ENCODE data around the gene GRM4. TPM values are rescaled to one million over a fixed set of nuclear protein-coding genes. Genes with fewer than 3 reads are reported as not detected.
A peak's percentile ranks its signal among the peaks of the same experiment; 100 is the strongest.

GRM4 gene
- total RNA-seq, 1 experiment from 2014 or later: 4.9 TPM

DNA sequence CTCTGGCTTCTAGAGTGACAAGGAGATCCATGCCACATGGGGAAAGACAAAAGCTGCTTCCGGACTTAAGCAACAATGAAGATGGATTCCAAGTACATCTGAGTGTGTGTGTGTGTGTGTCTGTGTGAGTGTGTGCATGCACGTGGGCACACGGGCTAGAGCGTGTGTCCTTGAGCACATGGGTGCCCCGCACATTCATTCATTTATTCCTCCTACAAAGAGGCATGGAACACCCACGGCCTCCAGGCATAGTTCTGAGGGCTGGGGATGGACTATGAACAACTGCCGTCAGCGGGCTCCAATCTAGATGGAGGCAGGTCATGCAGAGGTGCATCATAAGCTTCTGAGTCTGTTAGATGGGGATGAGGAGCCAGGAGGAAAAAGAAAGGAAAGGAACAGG lies 49.1 kb downstream of the GRM4 start:
- no peak for DNase-seq (ENCODE audit: low spot score)
- in situ Hi-C loops (cut with HindIII; ENCODE audit: low sequenced_read_pairs): no loop called here

DNA sequence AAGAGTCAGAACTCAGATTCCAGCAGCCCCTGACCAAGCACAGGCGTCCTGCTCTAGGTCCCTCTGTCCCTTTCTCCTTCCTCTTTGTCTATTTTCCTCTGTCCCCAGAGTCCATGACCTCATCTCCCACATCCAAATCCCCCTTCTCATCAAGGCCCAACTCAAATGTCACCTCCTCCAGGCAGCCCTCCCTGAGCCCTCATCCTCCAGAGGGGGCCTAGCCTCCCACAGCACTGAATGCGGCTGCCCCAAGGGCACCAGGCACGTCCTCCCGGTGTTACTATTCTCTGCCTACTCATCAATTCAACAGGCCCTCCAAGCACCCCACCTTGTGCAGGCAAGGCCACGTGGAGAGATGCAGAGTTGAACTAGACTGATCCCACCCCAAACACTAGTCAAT lies 49.7 kb downstream of the GRM4 start:
- no peak for DNase-seq (ENCODE audit: low spot score)
- in situ Hi-C loops (cut with HindIII; ENCODE audit: low sequenced_read_pairs): no loop called here

DNA sequence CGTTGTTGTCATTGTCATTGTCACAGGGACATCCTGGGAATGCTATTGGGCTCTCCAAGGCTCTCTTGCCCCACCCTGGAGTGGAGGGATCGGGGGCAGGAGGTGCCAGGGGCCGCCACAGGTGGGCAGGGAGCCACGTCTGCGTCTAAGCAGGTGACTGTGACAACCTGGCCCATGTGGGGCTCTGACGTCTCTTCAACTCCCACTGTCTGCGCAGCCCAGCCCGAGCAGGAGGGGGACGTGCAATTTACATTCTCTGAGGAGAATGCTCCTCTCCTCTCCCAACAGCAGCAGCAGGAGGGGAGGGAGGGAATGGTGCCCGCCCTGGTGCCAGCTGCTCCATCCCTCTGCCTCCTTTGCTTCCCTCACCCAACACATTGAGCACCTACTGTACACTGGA lies 50.1 kb downstream of the GRM4 start:
- in situ Hi-C loops (cut with HindIII; ENCODE audit: low sequenced_read_pairs): no loop called here
- DNase-seq (ENCODE audit: low spot score): no peak

DNA sequence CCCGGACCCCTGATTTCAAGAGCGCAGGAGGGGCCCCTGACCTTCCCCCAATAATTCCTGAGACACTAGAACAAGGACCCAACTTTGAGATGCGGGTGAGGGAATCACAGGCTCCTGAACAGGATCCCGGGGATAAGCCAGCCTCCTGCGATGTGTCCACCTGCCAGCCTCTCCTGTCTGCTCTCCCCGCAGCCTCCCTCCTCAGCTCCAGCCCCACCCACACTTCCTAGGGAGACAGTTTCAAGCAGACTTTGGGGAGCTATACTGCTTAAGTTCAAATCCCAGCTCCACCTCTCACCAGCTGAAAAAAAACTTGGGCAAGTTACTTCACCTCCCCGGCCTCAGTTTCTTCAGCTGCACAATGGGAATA lies 50.8 kb downstream of the GRM4 start:
- peak; percentile 83 for DNase-seq (ENCODE audit: low spot score)
- in situ Hi-C loops (cut with HindIII; ENCODE audit: low sequenced_read_pairs): no loop called here

DNA sequence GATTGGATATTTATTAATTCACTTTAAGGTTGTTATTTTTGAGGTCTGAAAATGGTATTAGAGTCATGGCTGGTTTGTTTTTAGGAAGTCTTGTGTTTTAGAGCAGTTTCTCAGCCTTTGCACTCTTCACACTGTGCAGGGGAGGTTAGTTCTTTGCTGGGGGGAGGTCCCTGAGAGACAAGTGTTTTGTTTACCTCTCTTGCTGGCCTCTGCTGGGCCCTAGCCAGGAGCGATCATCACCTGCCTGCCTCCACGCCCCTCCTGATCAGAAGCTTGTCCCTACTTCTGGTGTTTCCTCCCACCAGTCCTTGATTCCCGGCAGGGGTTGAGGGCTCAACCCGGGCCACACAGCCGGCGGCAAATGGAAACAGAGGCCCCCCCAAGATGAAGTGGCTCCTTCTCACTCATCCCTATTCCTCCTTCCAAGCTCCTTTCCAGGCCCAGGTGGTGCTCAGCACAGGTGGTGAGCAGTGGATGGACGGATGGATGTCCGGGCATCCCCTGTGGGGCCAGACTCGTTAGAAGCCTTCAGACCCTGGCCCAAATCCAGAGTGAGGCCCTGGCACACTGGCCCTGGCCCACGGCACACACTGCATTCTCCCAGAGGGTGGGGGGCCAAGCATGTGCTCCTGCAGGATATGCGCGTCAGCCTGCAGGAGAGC lies 51.3 kb downstream of the GRM4 start:
- DNase-seq (ENCODE audit: low spot score): peak; percentile 83
- in situ Hi-C loops (cut with HindIII; ENCODE audit: low sequenced_read_pairs): no loop called here

DNA sequence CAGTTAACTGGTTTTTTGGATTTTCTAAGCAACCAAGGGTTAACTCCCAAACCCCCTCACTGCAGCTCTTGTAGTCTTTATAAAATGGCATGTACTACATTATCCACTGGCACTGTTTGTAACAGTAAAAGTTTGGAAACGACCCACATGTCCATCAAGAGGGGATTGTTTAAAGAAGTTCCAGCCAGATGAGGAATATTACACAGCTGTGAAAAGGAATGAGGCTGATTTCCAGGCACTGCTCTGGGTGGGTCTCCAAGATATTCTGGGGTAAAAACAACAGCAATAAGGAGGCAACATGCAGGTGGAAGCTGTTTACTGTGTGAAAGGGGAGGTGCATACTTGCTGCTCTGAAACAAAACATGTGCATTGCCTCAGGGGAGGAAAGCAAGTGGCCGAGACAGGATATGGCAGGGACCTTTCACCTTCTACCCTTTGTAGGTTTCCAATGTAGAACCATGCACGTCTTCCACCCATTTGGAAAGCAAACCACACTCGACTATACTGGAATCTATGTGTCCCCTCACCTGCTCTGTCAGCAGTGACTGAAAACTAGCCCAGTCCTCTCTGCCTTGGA lies 51.9 kb downstream of the GRM4 start:
- in situ Hi-C loops (cut with HindIII; ENCODE audit: low sequenced_read_pairs): no loop called here
- DNase-seq (ENCODE audit: low spot score): no peak

DNA sequence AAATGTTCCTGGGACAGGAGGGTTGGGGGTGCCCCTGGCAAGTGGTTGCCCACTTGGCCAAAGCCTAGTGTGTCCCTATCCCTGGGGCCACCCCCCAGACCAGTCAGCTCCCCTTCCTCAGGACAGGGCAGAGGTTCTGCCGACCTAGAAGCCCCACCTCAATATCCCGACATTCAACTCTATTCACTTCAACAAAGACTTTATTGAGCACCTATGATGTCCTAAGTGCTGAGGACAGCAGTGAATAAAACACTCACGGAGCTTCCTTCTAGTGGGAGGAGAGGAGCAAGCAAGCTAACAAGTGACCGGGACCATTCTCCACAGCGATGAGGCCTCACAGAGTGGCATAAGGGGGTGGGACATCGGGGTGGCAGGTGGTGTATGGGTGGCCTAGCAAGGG lies 52.7 kb downstream of the GRM4 start:
- DNase-seq (ENCODE audit: low spot score): no peak
- in situ Hi-C loops (cut with HindIII; ENCODE audit: low sequenced_read_pairs): no loop called here

DNA sequence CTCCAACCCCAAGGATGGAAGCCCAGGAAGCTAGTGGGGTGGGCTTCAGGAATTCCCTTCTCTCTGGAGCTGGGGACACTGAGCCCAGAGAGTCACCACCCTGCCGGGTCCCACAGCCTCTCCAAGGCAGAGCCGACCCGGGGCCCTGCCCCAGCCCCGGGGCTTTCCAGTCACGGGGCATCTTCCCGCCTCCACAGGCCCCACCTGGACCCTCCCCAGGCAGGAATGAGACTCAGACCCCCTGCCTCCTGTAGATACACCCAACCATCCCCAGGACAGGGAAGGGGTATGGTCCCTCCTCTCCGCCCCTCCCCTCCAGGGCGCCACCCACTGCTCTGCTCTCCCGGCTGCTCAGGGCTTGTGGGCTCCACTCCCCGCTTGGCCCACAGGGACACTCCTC lies 53.3 kb downstream of the GRM4 start:
- no peak for DNase-seq (ENCODE audit: low spot score)
- in situ Hi-C loops (cut with HindIII; ENCODE audit: low sequenced_read_pairs): no loop called here

DNA sequence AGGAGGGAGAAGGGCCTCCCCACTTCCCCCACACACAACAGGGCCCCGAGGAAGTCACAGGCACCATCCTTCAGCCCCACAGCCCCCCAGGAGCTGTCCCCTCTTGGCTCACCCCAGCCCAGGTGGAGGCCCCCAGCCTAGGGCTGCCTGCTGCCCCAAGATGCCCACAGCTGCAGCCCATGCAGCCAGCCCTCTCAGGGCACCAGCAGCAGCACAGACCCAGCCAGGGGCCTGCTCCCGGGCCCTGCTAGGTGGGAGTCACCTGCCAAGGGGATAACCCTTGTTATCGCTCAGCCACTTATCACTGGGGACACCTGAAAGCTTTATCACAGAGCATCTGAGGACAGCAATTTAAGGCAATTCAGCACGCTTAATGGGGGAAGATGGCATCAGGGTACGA lies 55.0 kb downstream of the GRM4 start:
- no peak for DNase-seq (ENCODE audit: low spot score)
- in situ Hi-C loops (cut with HindIII; ENCODE audit: low sequenced_read_pairs): no loop called here

DNA sequence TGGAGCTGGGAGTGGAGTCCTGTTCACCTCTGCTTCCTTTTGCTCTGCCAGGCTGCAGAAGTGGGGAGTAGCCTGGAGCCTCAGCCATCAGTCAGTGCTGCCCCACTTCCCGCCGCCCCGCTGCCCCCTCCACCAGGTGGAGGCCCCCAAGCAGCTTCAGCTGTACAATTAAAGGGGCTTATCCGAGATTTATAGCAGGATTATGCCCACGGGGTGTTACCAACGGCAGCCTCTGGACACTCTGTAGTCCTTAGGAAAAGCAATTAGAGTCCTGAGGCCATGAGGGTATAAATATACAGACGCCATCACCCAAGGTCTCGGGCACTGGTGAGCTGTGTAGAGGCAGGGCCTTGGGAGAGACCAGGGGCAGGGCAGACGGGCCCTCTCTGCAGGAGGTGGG lies 55.4 kb downstream of the GRM4 start:
- no peak for DNase-seq (ENCODE audit: low spot score)
- in situ Hi-C loops (cut with HindIII; ENCODE audit: low sequenced_read_pairs): no loop called here

DNA sequence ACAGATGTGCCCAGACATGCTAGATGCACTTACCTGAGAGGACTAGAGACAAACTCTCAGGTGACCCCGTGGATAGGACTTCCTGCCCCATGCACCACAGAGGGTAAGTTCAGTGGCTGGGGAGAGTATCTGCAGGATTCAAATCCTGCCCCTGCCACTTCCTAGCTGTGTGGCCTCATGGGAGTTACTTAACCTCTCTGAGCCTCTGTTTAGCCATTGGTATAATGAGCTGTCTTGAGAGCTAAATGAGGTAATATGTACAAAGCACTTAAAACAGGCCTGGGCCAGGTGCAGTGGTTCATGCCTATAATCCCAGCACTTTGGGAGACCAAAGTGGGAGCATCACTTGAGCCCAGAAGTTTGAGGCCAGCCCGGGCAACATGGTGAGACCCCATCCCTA lies 59.3 kb downstream of the GRM4 start:
- no peak for DNase-seq (ENCODE audit: low spot score)
- in situ Hi-C loops (cut with HindIII; ENCODE audit: low sequenced_read_pairs): no loop called here

DNA sequence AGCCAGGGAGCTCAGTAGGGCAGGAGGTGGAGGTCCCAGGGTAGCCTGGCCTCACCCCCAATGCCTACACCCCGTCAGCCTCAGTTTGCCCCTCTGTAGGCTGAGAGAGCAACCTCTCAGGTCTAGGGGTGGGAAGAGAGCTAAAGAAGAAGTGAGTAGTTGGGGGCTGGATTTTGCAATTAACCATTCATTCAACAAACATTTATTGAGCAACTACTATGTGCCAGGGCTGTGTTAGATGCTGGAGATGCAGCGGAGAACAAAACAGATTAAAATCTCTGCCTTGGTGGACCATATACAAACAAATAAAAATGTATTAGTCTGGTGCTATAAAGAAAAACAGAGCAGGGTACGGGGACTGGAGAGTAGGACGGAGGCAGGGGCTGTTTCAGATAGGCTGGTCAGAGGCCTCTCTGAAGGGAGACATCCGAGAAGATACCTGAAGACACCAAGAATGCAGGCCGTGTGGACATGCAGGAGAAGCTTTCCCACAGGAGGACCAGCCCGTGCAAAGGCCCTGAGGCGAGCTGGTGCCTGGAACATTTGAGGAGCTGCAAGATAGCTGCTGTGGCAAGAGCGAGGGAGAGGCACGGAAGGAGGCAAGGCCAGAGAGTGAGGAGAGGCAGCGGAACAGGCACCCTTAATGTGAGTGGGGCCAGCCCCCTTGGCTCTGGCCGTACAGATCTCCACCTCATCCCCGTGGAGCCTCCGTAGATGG lies 60.3 kb downstream of the GRM4 start:
- no peak for DNase-seq (ENCODE audit: low spot score)
- in situ Hi-C loops (cut with HindIII; ENCODE audit: low sequenced_read_pairs): no loop called here

DNA sequence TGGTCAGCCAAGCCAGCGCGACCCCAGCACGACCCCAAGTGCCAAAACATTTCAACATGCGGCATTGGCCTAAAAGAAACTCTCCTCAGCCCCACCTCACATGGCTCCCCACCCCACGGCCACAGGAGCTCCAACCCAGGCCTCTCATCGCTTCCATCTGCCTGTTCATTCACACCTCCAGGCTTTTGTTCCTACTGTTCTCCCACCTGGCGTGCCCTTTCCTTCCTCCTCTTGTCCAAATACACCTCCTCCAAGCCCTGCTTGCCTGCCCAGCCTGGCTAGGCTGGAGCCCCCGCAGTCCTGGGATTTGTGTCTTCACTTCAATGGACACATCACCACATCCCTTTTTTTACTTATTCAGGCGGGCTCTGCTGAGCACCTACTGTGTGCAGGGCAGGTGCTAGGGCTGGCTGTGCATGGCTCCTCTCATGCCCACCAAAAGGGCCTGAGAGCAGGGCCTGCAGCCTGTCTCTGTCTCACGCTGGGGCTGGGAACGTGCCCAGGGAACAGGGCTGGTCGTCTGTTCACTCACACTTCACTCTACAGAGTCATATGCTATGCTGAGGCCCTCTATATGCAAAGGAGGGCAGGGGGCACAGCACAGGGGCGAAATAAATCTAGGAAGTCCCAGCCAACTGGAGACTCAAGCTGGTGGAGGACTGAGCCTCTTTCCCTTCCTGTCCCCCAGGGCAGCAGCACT lies 61.1 kb downstream of the GRM4 start:
- in situ Hi-C loops (cut with HindIII; ENCODE audit: low sequenced_read_pairs): no loop called here
- peak; percentile 98 for DNase-seq (ENCODE audit: low spot score)

DNA sequence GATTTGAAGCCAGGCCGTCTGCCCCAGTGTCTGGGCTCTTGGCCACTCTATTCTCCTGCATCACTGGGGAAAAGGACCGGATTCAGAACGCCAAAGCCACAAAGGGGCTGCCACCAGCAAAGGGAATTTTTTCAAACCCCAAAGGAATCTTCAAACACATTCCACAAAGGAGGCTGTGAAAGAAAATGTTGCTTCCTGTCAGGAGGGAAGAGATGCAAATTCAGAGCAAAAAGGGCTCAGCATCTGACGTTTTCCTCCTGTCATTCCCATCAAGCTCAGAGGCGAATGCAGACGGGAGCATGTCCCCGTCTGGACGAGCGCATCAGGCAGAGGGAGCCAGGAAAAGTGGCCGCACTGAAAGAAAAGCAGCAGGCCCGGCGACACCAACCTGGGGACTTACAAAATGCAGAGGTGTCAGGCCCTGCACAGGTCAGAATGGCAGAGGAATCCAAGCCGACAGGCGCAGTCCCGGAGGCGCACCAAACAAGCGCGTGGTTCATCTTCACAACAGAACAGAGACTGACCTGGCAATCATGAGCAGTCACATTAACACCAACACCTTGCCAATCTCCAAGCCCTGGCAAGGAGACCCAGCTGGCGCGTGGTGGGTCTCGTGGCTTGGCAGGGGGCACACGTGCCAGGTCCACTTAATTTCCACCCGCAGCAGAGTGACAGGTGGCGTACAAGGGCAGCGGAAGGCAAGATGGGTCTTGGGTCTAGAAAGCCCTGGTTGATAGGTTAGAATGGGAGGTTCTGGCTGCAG lies 62.8 kb downstream of the GRM4 start:
- in situ Hi-C loops (cut with HindIII; ENCODE audit: low sequenced_read_pairs): no loop called here
- peak; percentile 96 for DNase-seq (ENCODE audit: low spot score)

DNA sequence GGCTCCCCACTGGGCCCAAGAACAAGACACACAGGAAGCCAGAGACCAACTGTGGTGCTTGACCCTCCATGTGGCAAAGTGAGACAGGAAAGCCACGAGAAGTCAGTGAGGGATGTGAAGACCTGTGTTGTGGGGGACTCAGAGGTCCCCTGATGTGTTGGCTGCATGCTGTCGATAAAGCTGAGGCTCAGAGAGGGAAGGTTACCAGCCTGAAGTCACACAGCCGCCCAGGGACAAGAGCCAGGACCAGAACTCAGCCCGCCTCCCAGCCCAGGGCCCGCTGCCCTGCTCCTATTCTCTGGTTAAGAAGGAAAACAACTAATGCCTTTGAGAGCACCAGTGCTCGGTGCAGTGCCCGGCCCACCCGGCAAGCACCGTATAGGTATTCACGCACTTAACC lies 63.5 kb downstream of the GRM4 start:
- in situ Hi-C loops (cut with HindIII; ENCODE audit: low sequenced_read_pairs): no loop called here

DNA sequence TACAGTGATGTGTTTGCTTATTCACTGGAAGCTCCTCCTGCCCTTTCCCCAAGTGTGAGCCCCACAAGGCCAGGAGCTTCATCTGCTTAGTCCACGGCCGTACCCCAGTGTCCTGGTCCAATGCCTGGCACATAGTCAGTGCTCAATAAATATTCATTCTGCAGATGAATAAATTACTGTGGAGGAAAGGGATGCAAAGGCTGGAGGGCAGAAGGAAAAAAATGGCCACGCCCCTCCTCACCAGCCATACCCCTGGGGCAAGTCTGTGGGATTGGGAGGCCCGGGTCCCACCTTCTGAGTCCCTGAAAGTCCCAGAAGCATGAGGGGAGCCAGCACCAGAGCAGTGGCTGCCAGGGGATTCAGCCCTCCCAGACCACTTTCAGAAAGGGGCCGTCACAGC lies 65.5 kb downstream of the GRM4 start:
- in situ Hi-C loops (cut with HindIII; ENCODE audit: low sequenced_read_pairs): no loop called here
- no peak for DNase-seq (ENCODE audit: low spot score)

More for the DNA sequence above, 63.5 kb downstream of the GRM4 start:
- no peak for DNase-seq (ENCODE audit: low spot score)

DNA sequence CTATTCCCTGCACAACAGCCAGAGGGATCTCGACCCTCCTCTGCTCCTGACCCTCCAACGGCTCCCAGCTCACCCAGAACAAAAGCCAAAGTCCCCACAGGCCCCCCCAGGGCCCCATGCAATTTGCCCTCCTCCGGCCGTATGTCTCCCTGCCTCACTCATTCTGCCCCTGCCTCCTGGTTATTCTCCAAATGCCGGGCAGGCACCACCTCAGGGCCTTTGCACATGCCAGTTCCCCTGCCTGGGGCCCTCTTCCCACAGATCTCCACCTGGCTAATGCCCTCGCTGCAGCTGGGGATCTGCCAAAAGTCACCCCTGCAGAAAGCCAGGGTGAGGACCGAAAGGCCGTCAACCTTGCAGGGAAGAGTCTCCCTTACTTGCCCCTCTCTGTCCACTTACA lies 66.0 kb downstream of the GRM4 start:
- in situ Hi-C loops (cut with HindIII; ENCODE audit: low sequenced_read_pairs): no loop called here

DNA sequence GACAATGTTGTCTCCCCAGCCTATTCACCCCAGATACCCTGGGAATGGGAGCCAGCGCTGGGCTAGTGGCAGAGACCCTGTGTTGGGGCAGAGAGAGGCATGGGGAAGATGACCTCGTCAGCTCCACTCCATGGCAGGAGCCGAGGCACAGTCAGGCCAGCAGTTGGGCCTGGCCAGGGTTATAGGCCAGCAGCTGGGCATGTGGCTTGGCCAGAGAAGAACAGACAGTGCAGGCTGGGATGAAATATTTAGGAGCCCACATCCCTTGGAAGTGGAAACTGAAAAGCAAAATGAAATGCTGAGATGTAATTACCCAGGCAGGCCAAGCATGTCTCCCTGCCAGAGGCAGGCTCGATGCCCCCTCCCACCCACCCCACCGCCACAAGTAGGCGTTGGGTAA lies 70.0 kb downstream of the GRM4 start:
- in situ Hi-C loops (cut with HindIII; ENCODE audit: low sequenced_read_pairs): no loop called here
- no peak for DNase-seq (ENCODE audit: low spot score)

More for the DNA sequence above, 66.0 kb downstream of the GRM4 start:
- DNase-seq (ENCODE audit: low spot score): no peak

DNA sequence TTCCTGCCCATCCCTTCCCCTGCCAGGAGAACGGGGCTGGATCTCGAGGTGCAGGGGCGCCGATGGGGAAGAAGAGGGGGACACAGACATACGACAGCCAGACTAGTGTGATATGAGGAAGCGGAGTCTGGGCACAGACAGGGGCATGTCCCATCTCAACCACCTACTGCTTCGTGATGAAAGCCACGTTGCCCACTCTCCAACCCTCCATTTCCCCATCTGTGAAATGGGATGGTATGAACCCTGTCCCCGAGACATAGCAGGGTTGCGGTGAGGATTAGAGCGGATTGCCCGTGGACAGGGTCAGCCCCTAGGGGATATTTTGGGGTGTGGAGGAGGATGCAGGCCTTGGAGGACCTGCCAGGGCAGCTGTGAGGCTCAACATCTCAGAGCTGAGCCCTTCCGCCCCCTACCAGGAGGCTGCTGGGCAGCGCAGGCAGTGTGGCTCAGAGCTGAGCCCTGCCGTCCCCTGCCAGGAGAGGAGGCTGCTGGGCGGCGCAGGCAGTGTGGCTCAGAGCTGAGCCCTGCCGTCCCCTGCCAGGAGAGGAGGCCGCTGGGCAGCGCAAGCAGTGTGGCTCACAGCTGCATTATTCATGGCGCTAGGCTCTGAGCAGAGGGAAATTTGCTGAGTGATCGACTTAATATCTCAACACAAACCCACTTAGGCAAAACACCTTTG lies 71.7 kb downstream of the GRM4 start:
- in situ Hi-C loops (cut with HindIII; ENCODE audit: low sequenced_read_pairs): no loop called here
- DNase-seq (ENCODE audit: low spot score): no peak
